HG03175 (cell line): ENCODE results near the gene SND1.
A peak's percentile ranks its signal among the peaks of the same experiment; 100 is the strongest.

Source experiments
- ATAC-seq: cut with Tn5 transposase; IDR thresholded peaks from one replicate; pipeline ENCODE4 v1.9.1; 2021; ENCODE audit warnings: mild to moderate bottlenecking, moderate library complexity; ENCODE audit not compliant: unreplicated experiment

Gene SND1

DNA sequence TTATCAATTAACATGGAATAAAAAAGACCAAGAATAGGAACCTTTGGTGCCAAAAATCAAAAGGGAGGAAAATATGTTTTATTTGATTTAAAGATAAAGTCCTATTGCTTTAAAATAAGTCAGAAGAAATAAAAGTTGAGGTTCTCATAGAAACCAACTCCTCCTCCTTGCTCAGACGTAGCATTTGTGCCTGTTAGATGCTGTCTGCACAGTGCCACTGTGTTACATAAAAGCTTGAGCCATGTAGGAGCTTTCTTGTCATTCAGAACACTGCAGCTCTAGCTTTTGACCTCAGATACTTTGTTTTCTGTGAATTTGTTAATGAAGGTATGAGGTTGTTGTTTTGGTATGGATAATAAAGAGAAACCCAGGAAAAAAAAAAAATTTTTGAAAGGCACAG lies 328.9 kb downstream of the SND1 start:
- no peak for ATAC-seq

DNA sequence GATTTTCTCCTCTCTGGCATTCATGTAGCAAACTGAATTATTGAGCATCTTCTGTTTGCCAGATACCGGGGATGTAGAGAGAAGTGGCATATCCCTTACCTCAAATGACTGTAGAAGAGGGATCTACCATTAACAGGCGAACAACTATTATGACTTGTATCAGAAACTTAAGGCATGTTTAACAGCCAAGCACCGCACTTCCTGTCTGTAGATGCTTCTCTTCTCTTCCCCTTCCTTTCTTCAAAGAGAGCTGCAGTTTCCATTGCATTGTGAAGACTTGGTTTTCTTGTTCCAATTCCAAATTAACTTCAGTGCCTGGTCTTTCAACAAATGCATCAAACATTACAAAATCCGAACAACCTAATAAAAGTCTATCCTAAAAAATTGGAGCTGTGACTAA lies 330.0 kb downstream of the SND1 start:
- no peak for ATAC-seq

DNA sequence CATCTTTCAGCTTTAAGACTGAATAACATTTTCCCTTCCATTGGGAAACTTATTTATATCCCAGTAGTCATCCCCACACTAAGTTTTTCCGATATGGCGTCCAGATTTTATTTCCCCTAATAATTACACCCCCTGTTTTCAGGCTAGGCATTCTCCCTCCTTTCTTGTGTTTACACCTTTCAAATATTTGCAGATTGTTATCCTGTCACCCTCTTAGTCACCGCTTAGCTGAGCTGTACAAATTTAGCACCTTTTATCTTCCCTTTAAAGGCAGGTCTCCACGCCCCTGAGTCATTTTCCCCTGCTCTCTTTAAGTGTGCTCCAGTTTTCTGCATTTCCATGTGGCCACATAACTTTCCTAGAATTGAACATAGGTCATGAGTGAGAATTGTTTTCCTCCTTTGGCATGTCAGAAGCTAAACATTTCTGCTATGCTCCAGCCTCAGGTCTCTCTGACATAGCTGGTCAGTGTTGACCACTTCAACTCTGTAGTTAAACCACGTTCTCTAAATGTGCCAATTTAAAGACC lies 331.9 kb downstream of the SND1 start:
- no peak for ATAC-seq

DNA sequence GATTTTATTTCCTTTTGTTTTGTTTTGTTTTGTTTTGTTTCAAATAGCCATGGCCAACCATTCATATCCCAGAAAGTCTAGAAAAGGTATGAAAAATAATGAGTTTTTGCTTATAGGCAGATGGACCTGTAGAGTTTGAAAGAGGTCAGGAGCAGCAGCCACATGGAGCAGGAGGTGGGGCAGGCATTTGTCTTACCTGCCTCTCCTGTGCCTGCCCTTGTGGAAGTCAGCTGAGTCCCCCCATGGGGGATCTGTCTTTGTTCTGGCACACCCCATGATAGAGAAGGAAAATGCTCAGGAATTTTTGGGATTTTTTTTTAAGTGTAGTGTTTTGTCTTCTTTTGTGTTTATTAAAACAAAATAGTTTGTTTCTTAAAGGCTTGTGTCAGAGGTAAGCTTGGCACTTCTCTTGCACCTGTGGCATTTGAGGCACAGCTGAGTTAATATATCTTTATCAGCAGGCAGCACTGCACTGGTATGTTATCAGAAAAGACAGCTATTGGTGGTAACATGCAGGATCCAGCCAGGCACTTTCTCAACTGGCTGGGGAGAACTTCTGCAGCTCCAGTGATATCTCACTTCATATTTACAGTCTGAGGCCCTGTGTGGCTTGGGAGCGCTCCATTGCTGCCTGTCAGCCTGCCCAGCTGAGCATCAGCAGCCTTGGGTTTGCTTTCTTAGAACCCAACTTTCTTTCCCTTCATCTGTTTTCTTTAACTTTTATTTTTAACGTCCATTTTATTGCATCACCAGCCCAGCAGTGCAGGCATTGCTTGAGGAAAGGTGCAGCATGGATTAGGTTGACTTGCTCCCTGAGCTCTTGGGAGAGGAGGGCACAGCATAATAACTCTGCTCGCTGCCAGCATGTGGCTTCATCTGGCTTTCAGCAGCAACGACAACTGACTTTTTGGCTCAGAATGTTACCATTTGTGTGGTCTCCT lies 334.9 kb downstream of the SND1 start:
- no peak for ATAC-seq

DNA sequence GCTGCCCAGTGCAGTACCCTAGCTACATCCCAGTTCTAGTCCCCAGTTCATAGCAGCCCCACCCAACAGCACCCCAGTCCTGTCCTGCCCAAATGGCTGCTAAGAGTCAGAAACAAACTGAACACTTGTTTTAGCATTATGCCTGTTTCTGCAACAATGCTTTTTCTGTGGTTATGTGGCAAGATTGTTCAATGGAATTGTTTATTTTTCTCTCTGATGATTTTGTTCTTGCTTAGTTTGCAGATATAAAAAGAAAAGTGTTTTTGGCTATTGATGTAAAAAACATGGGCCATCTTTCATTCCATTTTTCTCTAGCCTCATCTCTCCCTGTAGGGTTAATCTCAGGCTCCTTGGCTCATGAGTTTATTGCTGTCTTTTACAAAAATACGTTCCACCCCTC lies 336.8 kb downstream of the SND1 start:
- no peak for ATAC-seq

DNA sequence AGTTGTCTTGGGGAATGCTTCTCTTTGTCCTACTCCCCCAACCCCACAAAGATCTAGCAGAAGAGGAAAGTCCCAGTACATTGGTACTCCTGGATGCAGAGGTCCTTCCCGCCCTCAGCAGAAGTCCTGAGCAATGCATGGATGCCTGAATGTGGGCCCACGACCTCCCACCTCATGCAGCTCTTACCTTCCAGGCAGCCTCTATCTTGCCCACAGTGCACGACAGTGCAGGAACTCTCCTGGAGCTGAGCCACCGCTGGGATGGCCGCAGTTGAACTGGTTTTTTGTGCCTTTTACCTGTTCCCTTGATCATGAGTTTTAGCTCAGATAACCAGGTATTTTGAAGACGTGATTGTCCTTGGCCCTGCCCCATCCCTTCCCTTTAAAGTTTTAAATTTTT lies 341.3 kb downstream of the SND1 start:
- ATAC-seq = no peak

DNA sequence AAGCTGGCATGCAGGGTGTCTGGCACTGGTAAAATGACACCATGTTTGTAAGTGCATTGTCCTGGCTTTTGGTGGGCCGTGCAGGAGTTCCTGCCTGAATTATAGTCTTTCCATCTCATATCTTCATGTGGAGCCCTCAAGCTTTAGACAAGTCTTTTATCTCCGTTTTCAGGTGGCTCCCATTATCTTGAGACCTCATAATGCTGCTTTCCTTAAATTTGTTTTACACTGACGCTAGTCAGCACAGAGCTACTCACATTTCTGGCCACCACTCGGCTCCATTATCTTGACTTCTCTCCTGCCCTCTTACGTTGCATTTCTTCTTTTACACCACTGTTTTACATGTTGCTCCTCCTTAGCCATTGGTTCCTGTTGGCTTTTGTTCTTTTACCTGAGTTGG lies 342.0 kb downstream of the SND1 start:
- no peak for ATAC-seq

DNA sequence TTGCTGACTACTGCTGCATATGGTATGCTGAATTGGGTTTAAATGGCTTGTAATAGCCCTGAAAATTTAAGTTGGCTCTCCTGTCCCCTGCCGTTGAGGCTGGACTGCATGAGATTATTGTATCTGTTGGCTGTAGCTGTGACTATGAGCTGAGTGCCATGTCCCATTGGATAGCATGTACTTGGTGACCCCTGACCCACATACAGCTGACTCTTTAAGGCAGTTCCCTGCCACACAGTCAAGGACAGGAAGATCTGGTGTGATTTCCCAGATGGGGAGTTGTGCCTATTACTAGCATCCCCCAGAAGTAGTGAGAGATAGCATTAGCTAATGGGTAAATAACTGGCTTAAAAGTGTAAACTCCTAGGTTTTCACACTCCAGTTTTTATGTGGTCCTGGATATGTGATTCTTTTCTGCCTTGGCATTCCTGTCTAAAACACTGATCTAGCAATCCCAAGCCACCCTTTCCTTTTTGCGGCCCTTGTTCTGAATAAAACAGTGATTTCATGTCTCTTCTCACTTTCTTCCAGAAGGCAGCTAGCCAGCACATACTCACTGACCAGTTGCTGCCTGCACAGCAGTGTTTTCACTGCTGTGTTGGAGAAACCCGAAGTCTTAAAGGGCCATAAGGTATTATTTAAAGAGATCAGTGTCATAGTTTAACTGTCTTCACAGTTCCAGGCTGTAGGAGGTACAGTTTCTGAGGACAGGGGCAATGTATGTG lies 343.3 kb downstream of the SND1 start:
- ATAC-seq = no peak

DNA sequence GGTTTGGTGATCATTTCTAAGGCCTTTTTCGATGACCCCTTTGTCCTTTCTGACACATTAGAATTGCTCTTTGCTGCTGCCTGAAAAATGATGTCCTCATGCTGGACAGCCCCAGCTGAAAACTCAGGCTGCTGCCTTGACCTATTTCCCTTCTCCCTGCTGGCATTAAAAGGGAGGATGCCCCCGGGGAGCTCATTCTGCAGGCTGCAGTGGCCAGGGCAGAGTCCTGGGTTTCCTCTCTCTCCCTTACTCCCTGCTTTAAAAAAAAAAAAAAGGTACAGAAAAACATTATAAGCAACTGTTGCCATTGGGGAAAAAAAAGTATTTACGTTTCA lies 343.9 kb downstream of the SND1 start:
- no peak for ATAC-seq

DNA sequence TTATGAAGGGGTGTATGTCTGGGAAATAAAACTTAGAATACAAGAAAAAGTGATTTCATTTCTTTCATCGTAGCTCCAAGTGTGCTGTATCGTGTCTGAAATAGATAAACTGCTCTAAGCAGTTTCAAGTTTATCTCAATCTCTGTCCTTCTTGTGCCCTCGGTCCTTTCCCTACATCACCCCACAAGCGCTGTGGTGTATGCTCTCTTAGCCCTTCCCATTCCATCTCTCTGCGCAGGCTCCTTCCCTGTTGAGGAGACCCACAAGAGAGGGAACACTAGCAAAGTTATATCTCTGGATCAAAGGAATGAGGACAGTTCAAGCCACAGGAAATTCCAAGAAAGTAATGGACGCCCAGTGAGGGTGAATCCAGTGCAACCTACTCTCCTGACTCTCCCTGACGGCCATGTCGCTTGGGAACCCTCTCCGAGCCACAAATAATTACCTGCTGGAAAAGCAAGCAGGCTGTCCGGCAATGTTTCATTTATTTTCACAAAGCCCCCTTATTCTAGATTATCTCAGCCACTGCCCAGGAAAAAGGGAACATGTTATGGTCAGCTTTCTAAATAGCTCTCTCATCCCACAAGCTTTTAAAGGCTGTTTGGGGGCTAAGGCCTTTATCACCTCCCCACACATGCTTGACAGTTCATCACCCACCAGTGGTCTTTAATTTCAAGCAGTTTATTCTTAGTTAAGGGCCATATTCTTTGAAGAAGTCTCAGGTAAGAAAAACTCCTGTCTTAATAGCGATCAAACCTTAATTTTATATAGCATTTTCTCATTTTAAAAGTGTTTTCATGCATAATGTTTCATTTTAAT lies 344.5 kb downstream of the SND1 start:
- no peak for ATAC-seq

DNA sequence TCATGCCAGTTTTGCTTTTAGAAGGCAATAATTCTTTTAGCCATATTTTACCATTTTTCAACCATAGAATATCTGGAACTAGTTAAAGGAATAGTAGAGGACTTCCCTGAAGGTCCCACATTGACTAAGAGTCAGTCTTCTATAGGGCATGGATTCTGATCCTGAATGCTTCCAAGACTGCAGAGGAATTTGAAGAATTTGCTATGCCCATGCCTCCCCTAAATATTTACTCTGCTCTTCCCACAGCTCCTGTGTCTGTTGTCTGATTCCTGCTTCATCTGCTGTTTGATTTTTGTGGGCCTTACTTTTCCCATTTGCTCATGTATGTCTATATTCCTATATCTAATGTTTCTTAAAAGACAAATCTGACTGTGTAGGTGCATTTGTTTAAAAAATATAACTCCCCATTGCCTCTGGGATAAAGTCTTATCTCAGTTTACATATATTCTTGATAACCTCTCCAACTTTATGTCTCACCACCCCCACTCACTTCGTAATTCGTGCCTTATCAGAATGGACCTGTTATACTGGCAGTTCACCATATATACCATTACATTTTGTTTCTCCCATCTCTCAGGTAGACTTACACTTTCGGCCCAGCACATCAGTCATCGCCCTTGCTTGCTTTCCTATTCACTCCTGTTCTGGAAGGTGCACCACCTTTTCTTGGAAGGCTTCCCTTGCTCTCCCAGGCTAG lies 345.4 kb downstream of the SND1 start:
- ATAC-seq = no peak

DNA sequence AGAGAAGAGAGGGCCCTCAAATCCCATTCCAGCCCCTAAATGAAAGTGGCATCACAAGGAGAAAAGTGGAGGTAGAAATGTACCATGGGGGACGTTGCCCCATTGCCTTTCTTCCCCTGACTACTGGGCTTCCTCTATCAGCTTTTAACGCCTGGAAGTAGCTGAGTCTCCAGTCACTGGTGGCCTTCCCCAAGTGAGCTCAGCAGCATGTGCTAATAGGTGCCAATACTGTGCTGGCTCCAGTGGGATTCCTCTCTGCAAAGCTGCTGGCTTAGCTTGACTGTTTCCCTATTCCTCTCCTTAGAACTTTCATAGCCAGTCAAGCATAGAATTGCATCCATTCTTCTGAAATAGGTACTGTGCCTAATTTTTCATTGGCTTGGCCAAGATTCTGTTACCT lies 346.7 kb downstream of the SND1 start:
- ATAC-seq = no peak

DNA sequence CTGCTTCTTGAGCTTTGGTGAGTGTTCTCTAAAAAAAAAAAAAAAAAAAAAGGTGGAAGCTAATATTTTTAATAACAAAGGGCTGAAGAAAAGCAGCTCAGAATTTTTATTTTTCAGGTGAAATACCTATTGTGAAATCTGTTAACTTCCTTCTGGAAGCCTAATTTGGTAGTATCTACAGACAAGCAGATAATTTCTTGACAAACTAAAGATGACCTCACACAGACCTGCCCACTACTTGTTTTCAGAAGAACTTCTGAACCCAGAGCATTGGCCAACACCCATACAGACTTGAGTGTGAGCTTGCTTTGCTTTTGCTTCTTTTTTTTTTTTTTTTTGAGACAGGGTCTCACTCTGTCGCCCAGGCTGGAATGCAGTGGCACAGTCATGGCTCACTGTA lies 348.1 kb downstream of the SND1 start:
- ATAC-seq = no peak

DNA sequence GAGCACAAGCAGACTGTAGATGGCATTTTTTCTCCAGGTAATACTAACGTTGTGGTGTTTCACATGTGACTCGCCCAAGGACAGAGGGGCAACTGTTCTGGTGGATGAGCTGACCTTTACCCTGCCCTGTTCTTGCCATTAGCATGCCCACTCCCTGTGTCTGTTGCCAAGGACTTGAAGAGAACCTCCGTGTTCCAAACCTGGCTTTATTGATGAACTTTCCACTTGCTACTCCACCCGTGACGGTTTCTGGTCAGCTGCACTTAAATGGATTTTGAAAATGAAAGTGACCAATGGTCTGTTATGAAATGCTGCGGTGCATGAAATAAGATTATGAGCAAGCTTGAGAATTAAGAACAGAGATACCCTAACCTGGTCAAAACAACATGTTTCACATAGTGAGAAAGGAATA lies 348.9 kb downstream of the SND1 start:
- peak; percentile 57 for ATAC-seq

DNA sequence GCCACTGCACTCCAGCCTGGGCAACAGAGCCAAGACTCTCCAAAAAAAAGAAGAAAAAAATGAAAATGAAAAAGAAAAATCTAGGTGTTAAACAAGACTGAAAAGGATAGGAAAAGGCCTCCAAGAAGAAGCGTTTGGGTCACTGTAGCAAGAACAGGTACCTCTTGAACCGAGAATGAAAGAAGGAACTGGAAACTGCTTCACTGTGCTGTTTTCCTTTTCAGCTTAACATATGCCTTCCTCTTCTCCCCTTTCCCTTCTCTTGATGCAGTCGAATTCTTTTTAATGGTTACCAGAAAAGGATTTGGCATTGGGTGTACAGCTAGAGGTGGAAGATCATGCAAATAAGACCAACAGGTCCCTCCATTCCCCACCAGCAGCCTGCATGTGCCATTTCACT lies 351.2 kb downstream of the SND1 start:
- ATAC-seq = peak; percentile 64

DNA sequence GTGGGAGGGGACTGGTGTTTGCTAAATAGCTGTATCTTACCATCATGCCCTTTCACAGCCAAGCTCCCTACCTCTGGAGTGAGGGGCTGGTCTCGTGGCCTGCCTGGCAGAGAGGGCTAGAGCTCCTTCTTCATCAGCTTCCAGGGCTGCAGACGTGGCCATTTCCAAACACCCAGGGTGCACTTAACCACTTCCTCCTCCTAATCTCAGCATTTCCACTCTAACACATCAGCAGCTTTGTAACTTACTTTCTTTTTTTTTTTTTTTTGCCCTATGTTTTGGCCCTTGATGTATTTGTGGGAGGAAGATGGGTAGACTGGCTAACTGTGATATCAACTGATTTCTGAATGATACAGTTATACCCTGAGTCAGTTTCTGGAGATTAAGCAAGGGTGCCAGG lies 351.8 kb downstream of the SND1 start:
- no peak for ATAC-seq

DNA sequence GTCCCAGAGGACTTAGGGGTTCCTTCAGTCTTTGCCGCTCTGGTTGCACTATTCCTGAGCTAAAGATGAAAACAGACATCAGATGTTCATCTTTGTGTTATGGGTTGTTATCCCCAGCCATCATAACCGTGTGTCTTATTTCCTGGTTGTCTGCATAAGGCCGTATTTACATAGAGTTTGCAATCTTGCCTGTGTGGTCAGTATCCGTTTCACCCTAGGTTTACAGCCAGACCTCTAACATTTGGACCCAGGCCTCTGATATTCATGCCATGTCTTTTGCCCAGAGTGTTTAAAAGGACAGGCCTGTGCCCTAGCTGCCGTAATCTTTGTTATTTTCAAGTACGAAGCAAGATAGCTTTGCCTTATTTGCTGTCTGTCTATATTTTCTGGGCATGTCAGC lies 352.6 kb downstream of the SND1 start:
- ATAC-seq = no peak

DNA sequence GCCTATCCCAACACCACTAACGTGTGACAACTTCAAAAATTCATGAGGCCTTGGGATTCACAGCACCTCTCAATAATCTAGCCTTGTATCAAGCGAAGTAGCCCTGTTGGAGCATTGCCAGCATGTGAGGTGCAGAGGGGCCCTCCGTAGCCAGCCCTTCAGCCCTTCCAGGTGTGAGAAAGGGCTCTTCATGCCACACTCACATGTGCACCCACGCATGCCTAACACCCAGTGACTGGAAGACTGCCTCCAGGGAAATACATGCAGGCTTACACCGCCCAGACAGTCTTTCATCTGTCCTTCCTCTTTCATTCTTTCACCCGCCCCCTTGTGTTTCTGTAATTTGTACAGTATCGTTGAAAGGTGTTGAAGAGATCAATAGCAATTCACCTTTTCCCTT lies 353.1 kb downstream of the SND1 start:
- no peak for ATAC-seq

DNA sequence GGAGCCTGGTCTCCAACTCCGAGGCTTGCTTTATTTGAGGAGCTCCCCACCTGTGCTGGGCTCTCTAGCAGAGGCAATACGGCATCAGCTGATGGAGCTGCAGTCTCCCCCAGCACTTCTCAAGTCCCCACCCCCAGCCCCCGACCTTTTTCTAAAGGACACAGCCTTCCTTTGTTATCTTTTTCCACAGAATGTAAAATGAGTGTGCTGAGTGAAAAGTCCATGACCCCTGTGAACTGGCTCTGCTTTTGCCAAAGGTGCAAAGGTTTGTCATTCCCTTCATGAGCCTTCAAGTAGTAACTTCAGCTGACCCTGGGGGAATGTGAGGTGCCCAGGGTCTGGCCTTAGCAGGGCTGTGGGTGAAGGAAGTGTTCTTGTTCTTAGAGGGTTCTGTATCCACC lies 353.8 kb downstream of the SND1 start:
- no peak for ATAC-seq

DNA sequence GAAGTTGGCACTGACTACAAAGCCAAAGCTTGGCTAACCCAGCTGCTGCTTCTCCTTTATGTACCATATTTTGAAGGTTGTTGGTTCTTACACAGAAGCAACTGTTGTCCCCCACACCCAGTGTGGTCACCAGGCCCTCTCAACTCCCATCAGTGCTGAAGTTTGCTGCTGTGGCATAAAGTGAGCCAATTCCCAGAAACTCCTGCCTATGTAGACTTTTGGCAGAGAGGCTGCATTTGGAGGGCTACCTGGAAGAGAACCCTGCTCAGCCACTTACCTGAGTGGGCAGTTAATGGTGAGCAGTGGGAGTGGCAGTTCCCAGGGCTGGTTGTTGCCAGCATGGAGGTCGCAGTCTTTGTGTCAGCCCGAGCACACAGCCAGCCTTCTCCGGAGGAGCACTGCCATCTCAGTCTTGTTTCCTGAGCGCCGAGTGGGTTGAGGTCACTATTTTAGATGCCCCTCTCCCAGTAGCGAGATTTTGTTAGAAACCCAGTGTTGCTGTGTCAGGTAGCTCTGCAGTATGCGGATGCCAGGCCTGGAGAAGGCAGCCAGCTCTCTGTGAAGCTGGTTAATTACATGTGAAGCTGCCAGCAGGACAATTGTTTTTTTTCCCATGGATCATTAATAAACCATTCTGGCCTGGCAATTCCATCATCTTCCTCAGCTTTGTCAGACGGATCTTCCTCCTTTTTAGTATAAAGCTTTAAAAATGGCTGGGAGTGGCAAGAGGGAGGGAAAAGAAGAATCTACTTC lies 354.7 kb downstream of the SND1 start:
- no peak for ATAC-seq
